HCT116 (cell line): ENCODE results near the gene VRTN. TPM values are rescaled to one million over a fixed set of nuclear protein-coding genes. Genes with fewer than 3 reads are reported as not detected.

ENCODE experiments used
- ATAC-seq: fragments of 200-7000 bp; cut with Tn5 transposase; 2 replicates; pipeline ENCODE4 v1.9.1; 2020; ENCODE audit warnings: mild to moderate bottlenecking, moderate library complexity
- BruUV-seq: library from RNA; stranded (reverse); fragments of 400-500 nt; replicated peaks from 2 replicates; lab custom pipeline; 2021; lab: Mats Ljungman, UMichigan
- CTCF ChIA-PET: fragments of 300-600 bp; sonication (Branson Sonifier 250); formaldehyde crosslinking; loops from one replicate; lab custom pipeline; 2021; ENCODE audit warnings: antibody characterized with exemption; lab: Charles Lee
- POLR2A ChIA-PET: fragments of 300-600, 350-600 bp; sonication (Branson Sonifier 250); formaldehyde crosslinking; loops from one replicate; lab custom pipeline; 2021; ENCODE audit warnings: antibody characterized with exemption; lab: Charles Lee
- RAD21 ChIA-PET, 2 experiments: fragments of 300-600 bp; sonication (Branson Sonifier 250); formaldehyde crosslinking; loops; one replicate each; lab custom pipeline; 2023; ENCODE audit warnings: low total read pairs in 2 of 2; ENCODE audit not compliant: uncharacterized antibody in 2 of 2, unreplicated experiment in 2 of 2, low non-redundant PET in 1 of 2; lab: Charles Lee
- DNase-seq: peaks from one replicate; pipeline ENCODE4 v3.0.0-alpha.2; 2010; ENCODE audit warnings: low read depth, low spot score
- H2AFZ ChIP-seq: fragments of 200-600 bp; shearing (Covaris generic), sonication (generic); 2 replicates; pipeline ENCODE4 v1.6.1; 2017; ENCODE audit warnings: low read depth, mixed run types, mixed read lengths, antibody characterized with exemption, low read length; ENCODE audit not compliant: poor library complexity, severe bottlenecking
- H3K27ac ChIP-seq: 2 replicates; pipeline ENCODE4 v1.5.1; 2012; ENCODE audit warnings: low read depth, low read length
- H3K27me3 ChIP-seq: fragments of 200-600 bp; sonication (generic); 2 replicates; pipeline ENCODE4 v1.6.1; 2016; ENCODE audit warnings: mixed run types, low read length, mixed read lengths; ENCODE audit not compliant: insufficient read depth
- H3K36me3 ChIP-seq, 2 experiments: fragments of 200-500 bp in 1 of 2; fragments of 200-600 bp in 1 of 2; sonication (Bioruptor generic) in 1 of 2; sonication (generic) in 1 of 2; 2 replicates each; pipeline versions ENCODE4 v1.5.1 to v1.6.1; 2014 to 2016; ENCODE audit warnings: low read length in 2 of 2, inconsistent platforms in 1 of 2, mixed read lengths in 1 of 2, mixed run types in 1 of 2; ENCODE audit not compliant: insufficient read depth in 2 of 2, control insufficient read depth in 1 of 2
- H3K4me1 ChIP-seq, 2 experiments: fragments of 200-600 bp in 1 of 2; sonication (generic) in 1 of 2; 2 replicates each; pipeline versions ENCODE4 v1.5.1 to v1.6.1; 2012 to 2017; ENCODE audit warnings: low read length in 2 of 2, inconsistent platforms in 1 of 2, mild to moderate bottlenecking in 1 of 2, mixed read lengths in 1 of 2, mixed run types in 1 of 2, moderate library complexity in 1 of 2; ENCODE audit not compliant: insufficient read depth in 2 of 2, control insufficient read depth in 1 of 2
- H3K4me2 ChIP-seq: fragments of 200-600 bp; sonication (generic); 2 replicates; pipeline ENCODE4 v1.6.1; 2017; ENCODE audit warnings: mixed run types, low read length, mixed read lengths
- H3K4me3 ChIP-seq, 2 experiments: fragments of 200-600 bp in 1 of 2; sonication (generic) in 1 of 2; replicated peaks in 1 of 2; 2 replicates each; pipeline ENCODE4 v1.5.1; 2011 to 2016; ENCODE audit warnings: low read length in 2 of 2, control low read depth in 1 of 2, low read depth in 1 of 2, mild to moderate bottlenecking in 1 of 2, mixed read lengths in 1 of 2, mixed run types in 1 of 2
- H3K79me2 ChIP-seq: fragments of 200-600 bp; sonication (generic); 2 replicates; pipeline ENCODE4 v1.6.1; 2017; ENCODE audit warnings: mild to moderate bottlenecking, mixed run types, low read length, moderate library complexity, mixed read lengths; ENCODE audit not compliant: insufficient read depth
- H3K9ac ChIP-seq: fragments of 200-600 bp; sonication (generic); 2 replicates; pipeline ENCODE4 v1.6.1; 2016; ENCODE audit warnings: low read length, mixed read lengths
- H3K9me2 ChIP-seq: fragments of 200-600 bp; sonication (generic), shearing (Covaris generic); 2 replicates; pipeline ENCODE4 v1.6.1; 2017; ENCODE audit warnings: mixed run types, mild to moderate bottlenecking, moderate library complexity; ENCODE audit not compliant: insufficient read depth
- H3K9me3 ChIP-seq, 2 experiments: fragments of 200-500 bp in 1 of 2; fragments of 200-600 bp in 1 of 2; sonication (Bioruptor generic) in 1 of 2; sonication (generic) in 1 of 2; 2 replicates each; pipeline ENCODE4 v1.6.1; 2014 to 2017; ENCODE audit warnings: low read length in 2 of 2, mixed read lengths in 2 of 2, inconsistent platforms in 1 of 2, low read depth in 1 of 2, mild to moderate bottlenecking in 1 of 2, mixed run types in 1 of 2, moderate library complexity in 1 of 2; ENCODE audit not compliant: control insufficient read depth in 1 of 2, insufficient read depth in 1 of 2
- H4K20me1 ChIP-seq: fragments of 200-600 bp; sonication (generic), shearing (Covaris generic); 2 replicates; pipeline ENCODE4 v1.6.1; 2017; ENCODE audit warnings: mixed run types, mild to moderate bottlenecking, moderate library complexity; ENCODE audit not compliant: insufficient read depth
- ATF3 ChIP-seq: IDR thresholded peaks from 2 replicates; pipeline ENCODE4 v1.6.1; 2012
- MAX ChIP-seq: IDR thresholded peaks from 2 replicates; pipeline ENCODE4 v1.6.1; 2012
- REST ChIP-seq: IDR thresholded peaks from 2 replicates; pipeline ENCODE4 v1.6.1; 2012; ENCODE audit warnings: low read depth
- SIN3A ChIP-seq: IDR thresholded peaks from 2 replicates; pipeline ENCODE4 v1.6.1; 2012; ENCODE audit warnings: low read depth
- SP1 ChIP-seq: IDR thresholded peaks from 2 replicates; pipeline ENCODE4 v1.6.1; 2012; ENCODE audit warnings: low read depth
- TCF7L2 ChIP-seq: IDR thresholded peaks from 2 replicates; pipeline ENCODE4 v1.7.0; 2011; ENCODE audit warnings: borderline replicate concordance, inconsistent platforms; ENCODE audit not compliant: insufficient read depth, insufficient read length; ENCODE audit errors: extremely low read depth
- ZBTB33 ChIP-seq: IDR thresholded peaks from 2 replicates; pipeline ENCODE4 v1.6.1; 2011; ENCODE audit warnings: mild to moderate bottlenecking, low read length, moderate library complexity; ENCODE audit not compliant: insufficient replicate concordance; ENCODE audit errors: extremely low read depth
- ZFX ChIP-seq: fragments of 450-650 bp; IDR thresholded peaks from 2 replicates; pipeline ENCODE4 v1.6.1; 2017
- ZNF274 ChIP-seq: fragments of 200-500 bp; sonication (Bioruptor generic); IDR thresholded peaks from 2 replicates; pipeline ENCODE4 v1.6.1; 2014; ENCODE audit warnings: mild to moderate bottlenecking, low read depth, low read length, inconsistent platforms
- intact Hi-C: fragments of 100-400 bp; cut with micrococcal nuclease; formaldehyde crosslinking; loops from 2 replicates; pipeline ENCODE4 v1.10.0; 2022
- total RNA-seq: library from RNA; stranded (reverse); gene quantifications from one replicate; pipeline ENCODE4 v1.2.1, GENCODE V29; 2021; ENCODE audit not compliant: unreplicated experiment

The VRTN gene
- total RNA-seq, 1 experiment from 2014 or later: 0.10 TPM

GRCh38 chr14:74394549-74394948, 46.3 kb downstream of the VRTN start:
- TF ChIP-seq ZFX: no peak
- no peak for TF ChIP-seq ATF3
- TF ChIP-seq ZBTB33: no peak
- TF ChIP-seq SP1: no peak
- TF ChIP-seq SIN3A: no peak
- no peak for TF ChIP-seq TCF7L2
- TF ChIP-seq ZNF274: no peak
- TF ChIP-seq MAX: no peak
- no peak for TF ChIP-seq REST
- Histone ChIP-seq H3K4me1 (no peaks in the 10 kb centered on the region), H2AFZ (no peak overlapping the region), H3K9me3 (no peaks in the 10 kb centered on the region), H3K79me2 (no peaks in the 10 kb centered on the region), H3K27me3 (peaks cover 4% of the 10 kb centered on the region; the same call in 1 of the 2 replicates), H4K20me1 (no peaks in the 10 kb centered on the region), H3K9ac (no peak overlapping the region), H3K9me2 (no peaks in the 10 kb centered on the region), H3K4me3 (no peak overlapping the region), H3K27ac (no peak overlapping the region), H3K36me3 (no peaks in the 10 kb centered on the region), H3K4me2 (no peak overlapping the region)
- CTCF ChIA-PET: no interaction called here
- no TSS peak for BruUV-seq
- RAD21 ChIA-PET: no interaction called here
- DNase-seq (no peak), ATAC-seq (no peak)
- POLR2A ChIA-PET: no interaction called here
- intact Hi-C loops: no loop called here
